Astrocyte (in vitro differentiated cells and primary cell): ENCODE data around the gene PPP1R9A.

Experiments
- EZH2 ChIP-seq: IDR thresholded peaks from 2 replicates; pipeline ENCODE4 v1.6.1; 2012; ENCODE audit warnings: mild to moderate bottlenecking, low read length, inconsistent platforms; ENCODE audit not compliant: insufficient read depth
- TF ChIP-seq, protein P1 (sequence below): IDR thresholded peaks from 2 replicates; pipeline ENCODE4 v1.5.1; 2011; ENCODE audit warnings: low read depth, mild to moderate bottlenecking, inconsistent platforms, low read length, moderate library complexity; ENCODE audit not compliant: insufficient read depth

DNA sequence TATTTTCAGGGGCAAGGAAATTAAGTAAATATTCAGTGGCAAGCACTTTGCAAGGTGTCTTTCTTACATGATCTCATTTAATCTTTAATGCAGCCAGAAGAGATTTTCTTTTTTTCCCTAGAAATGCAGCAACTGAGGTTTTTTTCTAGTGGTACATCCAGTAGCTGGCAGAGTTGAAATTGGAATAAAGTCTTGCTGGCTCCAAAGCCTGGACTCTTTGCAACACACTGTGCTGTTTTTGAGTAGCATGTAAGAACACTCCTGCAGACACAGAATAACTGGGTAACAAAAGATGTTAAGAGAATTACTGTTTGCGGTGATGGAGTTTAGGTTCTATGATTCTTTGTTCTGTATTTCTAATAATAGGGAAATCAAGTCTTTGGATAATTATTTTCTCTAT lies 293.3 kb downstream of the PPP1R9A start:
- TF ChIP-seq, protein P1, sequence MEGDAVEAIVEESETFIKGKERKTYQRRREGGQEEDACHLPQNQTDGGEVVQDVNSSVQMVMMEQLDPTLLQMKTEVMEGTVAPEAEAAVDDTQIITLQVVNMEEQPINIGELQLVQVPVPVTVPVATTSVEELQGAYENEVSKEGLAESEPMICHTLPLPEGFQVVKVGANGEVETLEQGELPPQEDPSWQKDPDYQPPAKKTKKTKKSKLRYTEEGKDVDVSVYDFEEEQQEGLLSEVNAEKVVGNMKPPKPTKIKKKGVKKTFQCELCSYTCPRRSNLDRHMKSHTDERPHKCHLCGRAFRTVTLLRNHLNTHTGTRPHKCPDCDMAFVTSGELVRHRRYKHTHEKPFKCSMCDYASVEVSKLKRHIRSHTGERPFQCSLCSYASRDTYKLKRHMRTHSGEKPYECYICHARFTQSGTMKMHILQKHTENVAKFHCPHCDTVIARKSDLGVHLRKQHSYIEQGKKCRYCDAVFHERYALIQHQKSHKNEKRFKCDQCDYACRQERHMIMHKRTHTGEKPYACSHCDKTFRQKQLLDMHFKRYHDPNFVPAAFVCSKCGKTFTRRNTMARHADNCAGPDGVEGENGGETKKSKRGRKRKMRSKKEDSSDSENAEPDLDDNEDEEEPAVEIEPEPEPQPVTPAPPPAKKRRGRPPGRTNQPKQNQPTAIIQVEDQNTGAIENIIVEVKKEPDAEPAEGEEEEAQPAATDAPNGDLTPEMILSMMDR, result no peak
- no peak for TF ChIP-seq EZH2
